Peyer's patch (tissue), 4 donors: Measurements from ENCODE around the gene CSAD.

Source experiments
- POLR2A ChIP-seq, 2 donors: fragments of 450-650 bp; IDR thresholded peaks; one replicate each; pipeline ENCODE4 v1.5.1; 2017; ENCODE audit warnings: antibody characterized with exemption in 2 of 2, mild to moderate bottlenecking in 2 of 2, moderate library complexity in 2 of 2
- TF ChIP-seq, protein P1 (sequence below), 6 experiments: fragments of 450-650 bp in 4 of 6; fragments of 200-600 bp in 2 of 6; sonication (generic) in 1 of 6; IDR thresholded peaks; one replicate each; pipeline ENCODE4 v1.5.1; 2017 to 2019; ENCODE audit warnings: antibody characterized with exemption in 6 of 6, mild to moderate bottlenecking in 3 of 6, moderate library complexity in 1 of 6

DNA sequence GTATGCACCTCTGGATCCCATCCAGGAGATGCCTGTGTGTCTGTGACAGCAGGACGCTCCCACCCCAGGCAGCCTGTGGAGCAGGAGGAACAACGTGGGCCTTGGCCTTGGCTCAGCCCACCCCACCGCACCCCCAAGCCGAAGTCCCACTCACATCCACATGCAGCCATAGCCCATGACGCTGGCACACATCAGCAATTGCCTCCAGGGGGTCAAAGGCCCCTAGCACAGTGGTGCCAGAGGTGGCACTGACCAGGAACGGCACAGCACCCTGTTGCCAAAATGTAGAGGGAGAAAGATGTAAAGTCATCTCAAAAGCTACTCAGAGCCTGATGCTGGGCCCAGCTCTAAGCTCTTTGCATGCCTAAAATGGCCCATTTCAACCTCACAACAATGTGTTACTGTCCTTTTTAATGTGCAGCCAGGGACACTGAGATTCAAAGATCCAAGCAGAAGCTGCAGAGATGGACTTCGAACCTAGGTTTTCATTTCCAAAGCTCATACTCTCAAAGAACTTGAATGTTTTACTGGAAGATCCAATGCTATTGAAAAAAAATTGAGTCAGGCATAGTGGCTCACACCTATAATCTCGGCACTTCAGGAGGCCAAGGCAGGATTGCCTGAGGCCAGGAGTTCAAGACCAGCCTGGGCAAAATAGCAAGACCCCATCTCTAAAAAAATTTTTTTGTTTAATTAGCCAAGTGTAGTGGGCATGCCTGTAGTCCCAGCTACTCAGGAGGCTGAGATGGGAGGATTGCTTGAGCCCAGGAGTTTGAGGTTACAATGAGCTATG is 19.4 kb downstream of the CSAD start:
- TF ChIP-seq, protein P1, sequence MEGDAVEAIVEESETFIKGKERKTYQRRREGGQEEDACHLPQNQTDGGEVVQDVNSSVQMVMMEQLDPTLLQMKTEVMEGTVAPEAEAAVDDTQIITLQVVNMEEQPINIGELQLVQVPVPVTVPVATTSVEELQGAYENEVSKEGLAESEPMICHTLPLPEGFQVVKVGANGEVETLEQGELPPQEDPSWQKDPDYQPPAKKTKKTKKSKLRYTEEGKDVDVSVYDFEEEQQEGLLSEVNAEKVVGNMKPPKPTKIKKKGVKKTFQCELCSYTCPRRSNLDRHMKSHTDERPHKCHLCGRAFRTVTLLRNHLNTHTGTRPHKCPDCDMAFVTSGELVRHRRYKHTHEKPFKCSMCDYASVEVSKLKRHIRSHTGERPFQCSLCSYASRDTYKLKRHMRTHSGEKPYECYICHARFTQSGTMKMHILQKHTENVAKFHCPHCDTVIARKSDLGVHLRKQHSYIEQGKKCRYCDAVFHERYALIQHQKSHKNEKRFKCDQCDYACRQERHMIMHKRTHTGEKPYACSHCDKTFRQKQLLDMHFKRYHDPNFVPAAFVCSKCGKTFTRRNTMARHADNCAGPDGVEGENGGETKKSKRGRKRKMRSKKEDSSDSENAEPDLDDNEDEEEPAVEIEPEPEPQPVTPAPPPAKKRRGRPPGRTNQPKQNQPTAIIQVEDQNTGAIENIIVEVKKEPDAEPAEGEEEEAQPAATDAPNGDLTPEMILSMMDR (IDR thresholded peaks at IDR 0.05): no peak
- no peak for TF ChIP-seq POLR2A (IDR thresholded peaks at IDR 0.05)
